HuH-7 (cell line): ENCODE results near the gene SLC9C1.

Source experiments
- DNase-seq: peaks from one replicate; pipeline ENCODE4 v3.0.0; 2011; ENCODE audit warnings: low spot score

SLC9C1 gene

DNA sequence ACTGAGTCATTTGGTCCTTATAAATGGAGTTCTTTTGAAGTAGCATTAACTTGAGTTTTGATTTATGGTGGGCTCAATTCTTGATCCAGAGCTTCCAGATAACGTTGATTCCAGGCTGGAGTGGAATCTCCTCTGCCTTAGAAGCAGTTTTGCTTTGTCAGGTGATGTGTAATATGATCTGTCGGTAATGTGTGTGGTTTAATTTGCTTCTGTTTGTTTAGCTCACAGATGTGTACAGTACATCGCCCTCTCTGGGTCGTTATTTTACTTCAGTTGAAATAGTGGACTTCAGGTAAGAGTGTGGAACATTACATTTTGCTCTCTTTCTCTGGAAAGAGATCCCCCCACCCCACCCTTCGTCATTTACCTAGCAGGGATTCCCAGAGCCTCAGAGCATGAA is 184.7 kb downstream of the SLC9C1 start:
- DNase-seq = no peak

DNA sequence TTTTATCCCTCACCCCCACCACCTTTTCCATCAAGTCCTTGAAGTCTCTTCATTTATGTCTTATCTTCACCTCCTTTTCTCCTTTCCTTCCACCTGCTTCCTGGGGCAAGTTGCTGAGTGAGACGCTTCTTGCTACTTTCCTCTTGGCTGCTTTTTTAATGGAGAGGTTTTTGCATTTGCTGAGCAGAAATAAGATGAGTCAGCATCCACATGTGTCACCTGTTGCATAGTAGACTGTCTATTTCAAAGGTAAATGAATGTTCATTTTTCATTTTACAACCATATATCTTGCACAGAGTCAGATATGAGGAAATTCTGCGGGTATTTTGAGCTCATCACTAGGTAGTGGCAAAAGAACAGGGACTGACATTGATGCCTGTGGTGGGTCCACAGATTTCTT is 189.2 kb downstream of the SLC9C1 start:
- no peak for DNase-seq

DNA sequence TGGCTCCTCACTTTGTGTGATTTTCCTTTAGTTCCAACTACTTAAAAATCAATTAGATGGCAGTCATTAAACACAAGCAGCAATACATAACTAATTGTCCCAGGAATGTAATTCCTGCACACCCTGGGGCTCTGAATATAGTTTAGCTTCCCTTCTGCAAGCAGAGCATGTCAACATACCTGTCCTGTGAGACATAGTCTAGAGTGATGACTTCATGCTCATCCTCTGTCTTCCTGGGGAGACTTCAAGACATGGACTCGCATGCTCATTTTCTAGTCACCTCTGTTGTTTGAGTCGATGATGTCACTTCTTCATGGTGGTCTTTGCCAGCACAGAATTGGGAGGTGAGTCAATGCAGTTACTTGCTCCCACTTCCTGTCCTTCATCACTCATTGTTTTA is 192.1 kb downstream of the SLC9C1 start:
- DNase-seq = no peak

DNA sequence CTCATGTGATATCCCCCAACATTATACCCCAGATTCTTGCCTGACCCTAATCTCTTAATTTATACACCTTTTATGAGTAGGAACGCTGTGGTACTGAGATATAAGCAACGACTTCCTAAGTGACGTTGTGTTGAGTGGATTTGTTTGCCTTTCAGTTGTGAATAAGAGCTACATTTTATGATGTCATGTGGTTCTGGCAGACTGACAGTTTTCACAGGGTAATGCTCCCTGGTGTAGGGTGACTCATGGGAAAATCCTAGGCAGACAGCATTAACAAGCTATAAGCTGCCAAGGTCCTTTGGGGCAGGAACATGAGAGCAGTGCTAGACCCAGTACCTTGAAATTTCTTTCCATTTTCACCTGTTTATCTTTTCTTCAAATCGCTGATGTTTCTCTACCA is 196.6 kb downstream of the SLC9C1 start:
- no peak for DNase-seq

DNA sequence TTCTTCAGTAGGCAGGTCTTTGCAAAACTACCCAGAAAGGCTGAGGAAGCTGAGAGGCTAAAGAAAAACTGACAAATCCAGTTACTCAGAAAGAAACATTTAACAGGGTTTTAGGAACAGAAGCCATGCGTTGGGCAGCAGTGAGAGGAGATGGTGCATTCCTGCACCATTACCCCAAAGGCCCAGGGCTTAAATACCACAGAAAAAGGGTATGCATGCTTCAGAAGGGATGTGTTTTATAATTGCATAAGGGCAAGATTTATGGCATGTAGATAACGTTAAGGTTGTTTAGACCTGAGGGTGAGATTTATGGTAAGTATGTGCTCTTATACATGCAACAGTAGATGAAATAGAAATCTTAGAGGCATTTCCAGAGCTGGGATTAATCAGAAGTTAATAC is 197.8 kb downstream of the SLC9C1 start:
- DNase-seq = no peak

GRCh38 chr3:112095731-112096130 is 198.3 kb downstream of the SLC9C1 start:
- DNase-seq = no peak

DNA sequence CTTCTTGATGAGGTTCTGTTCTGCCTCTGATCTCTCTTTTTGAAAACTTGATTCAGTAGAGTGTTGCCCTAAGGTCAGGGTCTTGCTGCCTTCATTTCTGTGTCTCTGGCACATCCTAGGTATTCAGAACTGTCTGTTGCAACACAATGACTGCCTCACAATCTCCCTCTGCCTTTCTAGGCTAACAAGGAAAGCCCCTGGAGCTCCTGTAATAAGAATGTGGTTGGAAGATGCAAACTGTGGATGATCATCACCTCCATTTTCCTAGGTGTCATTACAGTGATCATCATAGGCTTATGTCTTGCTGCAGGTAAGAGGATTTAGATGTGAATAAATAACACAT is 200.9 kb downstream of the SLC9C1 start:
- no peak for DNase-seq

DNA sequence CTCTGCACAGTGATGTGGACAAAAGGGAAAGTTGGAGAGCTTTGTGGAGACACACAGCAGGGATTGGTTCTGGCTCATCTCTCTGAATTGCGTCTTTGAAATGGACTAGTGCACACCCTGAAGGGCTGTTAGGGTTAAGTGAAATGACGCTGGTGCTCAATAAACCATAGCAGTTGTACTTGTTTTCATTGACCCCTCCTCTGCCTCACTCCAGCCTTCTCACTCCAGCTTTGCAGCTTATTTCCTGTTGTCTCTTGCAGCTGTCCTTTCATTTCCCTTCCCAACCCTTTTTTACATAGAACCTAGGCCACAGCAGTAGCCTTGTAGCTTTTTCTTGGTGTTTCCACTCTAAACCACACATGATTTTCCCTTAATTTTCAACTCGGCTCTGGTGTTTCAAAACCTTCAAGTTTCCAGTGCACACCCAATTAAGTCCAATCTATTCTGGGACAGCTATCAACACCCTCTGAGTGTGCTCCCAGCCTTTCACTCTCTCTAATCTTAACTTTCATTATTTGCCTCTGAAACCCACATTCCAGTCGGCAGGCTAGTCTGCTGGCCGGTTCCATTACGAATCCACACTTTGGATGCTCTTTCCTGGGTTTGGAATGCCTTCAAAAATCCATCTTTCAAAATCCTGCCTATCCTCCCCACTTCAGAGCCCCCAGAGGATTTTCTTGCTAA is 201.4 kb downstream of the SLC9C1 start:
- no peak for DNase-seq

GRCh38 chr3:112090887-112091586 is 203.0 kb downstream of the SLC9C1 start:
- peak; percentile 68 for DNase-seq
